GM23248 (cell line): Measurements from ENCODE around the gene CXCR3.

Experiments
- EZH2 ChIP-seq: fragments of 200-600 bp; sonication (generic); IDR thresholded peaks from 2 replicates; pipeline ENCODE4 v1.6.1; 2018; ENCODE audit warnings: antibody characterized with exemption, mild to moderate bottlenecking; ENCODE audit not compliant: insufficient read depth, poor library complexity, severe bottlenecking
- EZH2phosphoT487 ChIP-seq: fragments of 200-600 bp; sonication (generic); IDR thresholded peaks from 2 replicates; pipeline ENCODE4 v1.6.1; 2018; ENCODE audit warnings: antibody characterized with exemption, moderate library complexity, mild to moderate bottlenecking, low read depth; ENCODE audit not compliant: insufficient read depth

DNA sequence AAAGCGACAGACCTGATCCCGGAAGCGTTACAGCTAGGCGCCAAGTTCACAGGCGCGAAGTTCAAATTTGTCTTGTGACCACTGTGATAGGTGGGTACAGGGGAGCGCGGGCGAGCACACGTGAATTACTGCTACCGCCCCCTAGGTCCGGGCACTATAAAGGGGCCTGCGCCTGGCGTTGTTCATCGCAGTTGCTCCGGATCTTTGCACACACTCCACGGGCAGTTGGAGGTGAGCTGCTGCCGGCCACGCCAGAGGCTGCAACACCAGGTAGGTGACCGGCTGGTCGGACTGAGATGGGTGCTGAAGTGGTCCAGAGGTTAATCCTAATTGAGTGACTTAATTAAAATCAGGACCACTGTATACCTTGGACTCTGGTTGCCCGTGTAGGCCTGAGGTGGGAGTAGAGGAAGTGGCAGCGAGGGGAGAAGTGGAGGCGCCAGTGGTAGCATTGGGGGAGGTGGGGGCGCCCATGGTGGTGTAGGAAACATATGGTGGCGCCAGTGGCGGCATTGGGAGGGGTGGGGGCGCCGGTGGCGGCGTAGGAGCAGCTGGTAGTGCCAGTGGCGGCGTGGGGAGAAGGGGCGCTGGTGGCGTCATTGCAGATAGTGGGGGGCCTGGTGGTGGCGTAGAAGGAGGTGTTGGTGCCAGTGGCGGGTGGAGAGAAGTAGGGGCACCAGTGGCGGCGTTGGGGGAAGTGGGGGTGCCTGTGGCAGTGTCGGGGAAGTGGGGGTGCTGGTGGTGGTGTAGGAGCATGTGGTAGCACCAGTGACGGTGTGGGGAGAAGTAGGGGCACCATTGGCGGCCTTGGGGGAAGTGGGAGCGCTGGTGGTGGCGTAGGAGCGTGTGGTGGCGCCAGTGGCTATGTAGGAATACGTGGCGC lies 39.8 kb downstream of the CXCR3 start, which contains the start of gene GCNA:
- no peak for TF ChIP-seq EZH2phosphoT487
- TF ChIP-seq EZH2: no peak
